Measurements from ENCODE around the gene PNCK.

The PNCK gene

DNA sequence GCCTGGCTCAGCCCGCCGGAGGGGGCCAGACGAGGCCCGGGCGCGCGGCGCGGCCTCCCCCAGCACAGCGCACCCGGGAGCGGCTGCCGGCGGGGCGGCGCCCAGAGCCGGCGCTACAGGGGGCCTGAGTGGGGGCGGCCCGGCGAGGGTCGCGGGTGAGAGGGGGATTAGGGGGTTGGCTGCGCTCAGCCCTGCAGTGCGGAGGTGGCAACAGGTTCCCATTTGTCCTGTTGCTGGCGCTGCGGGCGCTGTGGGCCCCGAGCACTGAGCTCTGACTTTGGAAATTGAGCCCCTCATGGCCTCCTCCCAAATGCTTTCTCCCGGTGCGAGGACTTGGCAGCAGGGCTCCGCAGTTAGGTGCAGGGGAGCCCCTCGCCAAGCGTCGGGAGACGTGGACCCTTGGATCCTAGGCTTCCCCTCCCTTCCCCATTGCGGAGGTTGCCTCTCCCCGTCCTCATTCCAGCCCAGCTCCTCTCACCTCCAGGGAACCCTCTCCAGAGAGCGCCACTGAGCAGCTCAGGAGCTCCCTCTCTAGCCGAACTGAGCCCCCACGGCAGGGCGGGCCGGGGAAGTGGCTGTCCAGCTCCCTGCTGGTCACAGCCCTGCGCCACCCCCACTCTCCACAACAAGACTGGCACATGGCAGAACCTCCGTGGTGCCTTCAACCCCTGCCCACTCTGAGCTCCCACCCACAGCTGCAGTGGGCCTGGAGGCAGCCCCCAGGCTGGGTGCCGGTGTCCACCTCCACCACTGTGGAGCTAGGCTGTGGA lies 29.1 kb downstream of the PNCK start:
- no peak for DNase-seq (ENCODE audit: extremely low spot score)
- ChIA-PET CTCF (interaction anchor here (0.7 to 2.1 kb wide), 9 partner anchors 9 to 105 kb away, joined by 3 to 9 read pairs (median 4); no protein-coding TSS in a partner anchor), POLR2A (no interaction called here)
- TF ChIP-seq, protein P1, sequence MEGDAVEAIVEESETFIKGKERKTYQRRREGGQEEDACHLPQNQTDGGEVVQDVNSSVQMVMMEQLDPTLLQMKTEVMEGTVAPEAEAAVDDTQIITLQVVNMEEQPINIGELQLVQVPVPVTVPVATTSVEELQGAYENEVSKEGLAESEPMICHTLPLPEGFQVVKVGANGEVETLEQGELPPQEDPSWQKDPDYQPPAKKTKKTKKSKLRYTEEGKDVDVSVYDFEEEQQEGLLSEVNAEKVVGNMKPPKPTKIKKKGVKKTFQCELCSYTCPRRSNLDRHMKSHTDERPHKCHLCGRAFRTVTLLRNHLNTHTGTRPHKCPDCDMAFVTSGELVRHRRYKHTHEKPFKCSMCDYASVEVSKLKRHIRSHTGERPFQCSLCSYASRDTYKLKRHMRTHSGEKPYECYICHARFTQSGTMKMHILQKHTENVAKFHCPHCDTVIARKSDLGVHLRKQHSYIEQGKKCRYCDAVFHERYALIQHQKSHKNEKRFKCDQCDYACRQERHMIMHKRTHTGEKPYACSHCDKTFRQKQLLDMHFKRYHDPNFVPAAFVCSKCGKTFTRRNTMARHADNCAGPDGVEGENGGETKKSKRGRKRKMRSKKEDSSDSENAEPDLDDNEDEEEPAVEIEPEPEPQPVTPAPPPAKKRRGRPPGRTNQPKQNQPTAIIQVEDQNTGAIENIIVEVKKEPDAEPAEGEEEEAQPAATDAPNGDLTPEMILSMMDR (IDR thresholded peaks at IDR 0.05; ENCODE audit: control extremely low read depth, extremely low read depth, low read depth, missing control alignments), result no peak

DNA sequence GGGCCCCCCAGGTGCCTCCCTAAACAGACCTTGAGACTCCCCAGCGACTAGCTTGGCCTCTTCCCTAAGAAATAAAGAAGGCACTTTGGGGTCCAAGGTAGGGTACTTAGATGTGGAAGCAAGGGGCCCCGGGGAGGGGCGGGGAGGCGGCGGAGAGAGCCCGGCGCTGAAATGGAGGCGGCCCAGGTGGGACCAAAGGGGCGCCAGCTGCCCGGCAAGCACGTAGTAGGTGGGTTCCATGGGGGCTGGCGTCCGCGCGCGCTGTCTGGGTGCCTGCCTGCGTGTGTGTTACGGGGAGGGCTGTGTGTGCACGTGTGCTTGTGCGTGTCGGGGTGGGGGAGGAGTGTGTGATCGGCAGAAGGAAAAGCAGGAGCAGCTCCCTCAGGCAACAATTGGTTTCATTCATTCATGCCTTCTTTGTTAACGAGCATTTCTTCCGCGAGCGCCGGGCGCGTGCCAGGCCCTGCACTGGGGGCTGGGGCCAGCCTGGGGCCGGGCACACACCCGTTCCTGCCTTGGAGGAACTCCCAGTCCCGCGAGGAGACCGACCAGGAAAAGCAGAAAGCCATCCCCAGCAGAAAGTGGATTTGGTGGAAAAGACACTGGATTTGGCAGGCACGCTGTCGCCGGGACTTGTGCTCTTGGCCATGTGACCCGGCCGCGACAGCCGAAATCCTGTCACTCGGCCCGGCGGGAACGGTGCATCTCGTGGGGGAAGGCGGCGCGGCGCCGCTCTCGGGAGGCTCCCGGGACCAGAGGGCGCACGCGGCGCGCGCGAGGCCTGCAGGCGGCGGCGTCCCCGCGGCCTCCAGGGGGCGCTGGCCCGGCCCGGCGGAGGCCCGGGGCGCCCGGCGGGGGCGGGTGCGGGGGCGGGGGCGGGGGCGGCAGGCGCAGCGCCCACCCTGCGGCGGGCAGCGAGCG lies 29.9 kb downstream of the PNCK start:
- no peak for DNase-seq (ENCODE audit: extremely low spot score)
- CTCF ChIA-PET, result interaction anchor here (1.9 to 2.1 kb wide), 2 partner anchors 19 to 24 kb away, joined by 6 to 9 read pairs; no protein-coding TSS in a partner anchor
- POLR2A ChIA-PET, result no interaction called here
- TF ChIP-seq, protein P1 (IDR thresholded peaks at IDR 0.05; ENCODE audit: control extremely low read depth, extremely low read depth, low read depth, missing control alignments), result peak; percentile 48

DNA sequence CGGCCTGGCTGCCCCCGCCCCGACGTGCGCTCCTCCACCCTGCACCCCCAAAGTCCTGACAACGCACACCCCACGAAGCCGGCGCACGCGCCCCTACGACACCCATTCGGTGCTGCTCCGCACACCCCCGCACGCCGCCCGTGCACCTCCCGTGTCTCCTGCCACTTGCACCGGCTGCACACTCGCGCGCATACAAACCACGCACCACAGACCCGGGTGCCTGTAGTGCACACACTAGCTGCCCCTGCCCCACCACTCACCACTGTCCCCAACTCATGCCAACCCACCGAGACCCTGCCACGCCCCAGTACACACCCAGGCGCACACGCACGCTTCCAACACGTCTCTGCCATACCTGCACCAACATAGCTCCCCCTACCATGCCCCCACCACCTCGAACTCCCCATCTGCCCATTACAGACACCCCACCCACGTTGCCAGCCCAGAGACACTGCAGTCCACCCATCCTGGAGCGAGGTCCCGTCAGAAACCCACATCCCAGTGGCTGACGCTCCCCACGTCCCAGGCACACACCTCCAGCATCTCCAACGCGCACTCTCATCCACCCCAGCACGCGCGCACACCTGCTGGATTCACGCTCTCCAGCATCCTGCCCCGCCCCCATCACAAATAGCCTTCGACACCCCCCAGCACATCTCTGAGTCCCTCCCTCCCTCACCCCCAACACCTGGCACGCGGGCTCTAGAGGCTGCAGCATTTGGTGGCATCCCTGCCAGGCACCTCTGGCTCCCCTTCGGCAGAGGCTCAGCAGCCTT lies 30.8 kb downstream of the PNCK start:
- TF ChIP-seq, protein P1 (IDR thresholded peaks at IDR 0.05; ENCODE audit: control extremely low read depth, extremely low read depth, low read depth, missing control alignments), result no peak
- ChIA-PET CTCF (no interaction called here), POLR2A (no interaction called here)
- no peak for DNase-seq (ENCODE audit: extremely low spot score)

DNA sequence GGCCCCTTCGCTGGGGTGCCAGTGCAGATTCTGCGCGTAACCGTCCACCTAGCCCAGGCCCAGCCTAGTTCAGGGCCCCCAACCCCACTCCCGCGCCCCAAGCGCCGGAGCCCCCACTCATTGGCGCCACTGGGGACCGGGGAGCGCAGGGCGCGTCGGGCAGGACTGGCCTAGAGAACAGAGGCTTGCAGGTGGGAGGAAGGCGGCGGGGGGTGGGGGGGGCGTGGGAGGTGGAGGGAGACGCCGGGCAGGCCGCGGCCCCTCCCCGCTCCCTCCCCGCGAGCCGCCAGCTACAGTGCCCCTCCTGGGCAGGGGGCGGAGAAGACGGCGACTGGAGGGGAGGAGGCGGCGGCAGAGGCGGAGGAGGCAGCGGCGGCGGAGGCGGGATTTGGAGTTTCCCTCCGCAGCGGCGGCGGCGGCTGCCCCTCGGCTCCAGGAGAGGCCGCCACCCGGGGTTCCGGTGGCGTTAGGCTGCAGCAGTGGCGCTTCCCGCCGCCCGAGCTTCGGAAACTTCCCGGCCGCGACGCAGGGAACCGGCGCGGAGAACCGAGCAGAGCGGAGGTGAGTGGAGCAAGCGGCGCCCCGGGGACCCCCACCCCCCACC lies 31.5 kb downstream of the PNCK start:
- TF ChIP-seq, protein P1 (IDR thresholded peaks at IDR 0.05; ENCODE audit: control extremely low read depth, extremely low read depth, low read depth, missing control alignments), result no peak
- POLR2A ChIA-PET, result no interaction called here
- DNase-seq (ENCODE audit: extremely low spot score), result no peak
- CTCF ChIA-PET, result no interaction called here

DNA sequence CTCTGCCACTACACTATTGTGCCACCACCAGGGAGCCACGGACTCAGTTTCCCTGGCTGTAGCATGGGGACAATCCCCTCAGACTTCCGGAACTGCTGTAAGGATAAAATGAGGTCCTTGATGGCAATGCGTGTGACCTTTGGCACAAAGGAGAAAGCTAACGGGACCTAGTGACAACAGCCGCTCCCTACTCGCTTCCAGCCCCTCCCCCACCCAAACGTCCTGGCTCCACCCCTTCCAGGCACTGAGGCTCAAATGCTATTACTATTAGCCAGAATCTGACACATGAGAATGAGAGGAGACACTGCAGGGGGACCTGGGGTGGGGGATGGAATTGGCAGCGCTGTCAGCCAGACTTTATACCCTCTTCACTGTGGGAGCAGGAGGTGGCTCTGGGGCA lies 32.0 kb downstream of the PNCK start:
- CTCF ChIA-PET, result no interaction called here
- no peak for DNase-seq (ENCODE audit: extremely low spot score)
- TF ChIP-seq, protein P1 (IDR thresholded peaks at IDR 0.05; ENCODE audit: control extremely low read depth, extremely low read depth, low read depth, missing control alignments), result no peak
- POLR2A ChIA-PET, result no interaction called here

Measured in GM10248 (cell line).